GM03348 (cell line): ENCODE measurements around the gene VPS16.

ENCODE experiments used
- DNase-seq: peaks from one replicate; pipeline ENCODE4 v3.0.0; 2012; ENCODE audit warnings: low spot score

The VPS16 gene

DNA sequence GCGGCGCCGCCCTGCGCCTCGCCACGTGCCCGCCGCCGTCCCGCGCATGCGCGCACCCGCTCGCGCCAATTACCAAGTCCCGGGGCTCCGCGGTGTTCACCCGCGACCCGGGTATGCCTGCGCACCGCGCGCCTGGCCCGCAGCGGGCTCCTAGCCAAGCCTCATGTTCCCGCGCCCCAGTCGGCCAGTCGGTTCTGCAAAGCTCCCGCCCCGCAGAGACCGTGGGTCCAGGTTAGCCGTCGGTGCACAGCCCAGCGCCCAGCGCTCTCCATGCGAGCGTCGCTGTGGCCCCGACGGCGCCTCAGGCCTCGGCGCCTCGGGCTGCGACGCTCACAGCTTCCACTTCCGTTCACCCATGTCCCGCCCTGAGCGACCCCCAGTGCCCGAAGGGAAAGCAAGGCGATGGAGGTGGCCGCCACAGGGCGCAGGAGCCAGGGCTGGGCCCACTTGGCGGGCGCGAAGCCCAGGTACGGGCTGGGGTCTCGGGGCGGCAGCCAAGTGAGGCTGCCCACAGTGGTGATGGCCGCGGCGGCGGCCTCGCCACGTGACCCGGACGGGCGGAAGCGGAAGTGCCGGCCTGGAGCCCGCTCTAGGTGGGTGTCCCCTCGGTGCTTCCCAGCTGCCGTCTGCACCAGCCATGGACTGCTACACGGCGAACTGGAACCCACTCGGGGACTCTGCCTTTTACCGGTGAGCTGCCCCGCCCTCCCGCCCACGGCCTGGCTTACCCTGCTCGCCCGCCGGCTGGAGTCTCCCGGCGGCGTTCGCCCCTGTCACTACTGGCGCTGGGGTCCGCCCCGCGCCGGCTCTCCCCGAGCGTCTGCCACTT is at the start of gene VPS16, which contains the start of gene PCED1A:
Gene VPS16 (plus strand): TSS at position 608 of the 829 bp plus-strand sequence. CDS start 30 bp downstream, at position 638.
Gene PCED1A (minus strand): TSS at position 518 of the 829 bp plus-strand sequence. CDS start 743 bp downstream, outside the sequence.
- peak; percentile 96 for DNase-seq

DNA sequence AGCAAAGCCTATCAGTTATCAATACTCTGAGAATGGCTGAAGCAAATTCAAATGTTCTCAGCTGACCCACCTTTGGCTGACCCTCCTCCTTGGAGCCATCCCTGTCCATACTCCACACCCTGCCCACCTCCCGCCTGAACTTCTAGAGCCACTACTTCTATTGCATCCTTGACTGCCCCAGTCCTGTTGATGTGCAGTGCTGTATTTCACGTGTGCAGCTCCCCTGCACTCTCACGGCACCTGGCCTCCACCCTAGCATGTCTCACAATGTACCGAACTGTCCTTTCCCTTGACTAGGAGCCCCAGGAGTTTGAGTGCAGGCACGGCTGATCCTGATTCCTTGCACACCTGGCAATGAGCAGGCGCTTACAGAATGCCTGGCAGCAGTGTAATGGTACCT is 47.1 kb upstream of the VPS16 start:
- no peak for DNase-seq

DNA sequence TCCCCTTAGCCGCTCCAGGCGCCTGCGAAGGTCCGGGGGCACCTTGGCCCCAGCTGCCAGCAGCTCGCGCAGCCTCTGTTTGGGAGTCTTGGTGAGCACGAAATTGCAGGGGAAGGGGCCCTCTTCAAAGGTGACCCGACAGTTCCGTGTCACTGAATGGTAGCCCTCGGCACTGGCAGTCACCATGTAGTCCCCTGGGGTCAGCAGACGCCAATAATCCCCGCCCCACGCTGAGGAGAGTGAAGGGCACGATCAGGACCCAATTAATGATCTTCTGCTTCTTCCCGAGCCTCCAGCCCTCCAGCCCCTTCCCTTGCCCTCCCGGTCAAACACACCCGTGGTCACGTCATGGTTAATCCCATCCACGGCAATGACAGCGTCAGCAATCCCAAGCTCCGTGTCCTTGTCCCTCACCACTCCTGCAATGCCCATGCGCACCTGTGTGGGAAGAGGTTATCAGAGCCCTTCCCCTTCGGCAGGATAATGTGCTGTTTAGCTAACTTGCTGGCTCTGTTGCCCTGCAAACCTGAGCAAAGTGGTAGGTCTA is 46.3 kb upstream of the VPS16 start:
- DNase-seq = no peak

DNA sequence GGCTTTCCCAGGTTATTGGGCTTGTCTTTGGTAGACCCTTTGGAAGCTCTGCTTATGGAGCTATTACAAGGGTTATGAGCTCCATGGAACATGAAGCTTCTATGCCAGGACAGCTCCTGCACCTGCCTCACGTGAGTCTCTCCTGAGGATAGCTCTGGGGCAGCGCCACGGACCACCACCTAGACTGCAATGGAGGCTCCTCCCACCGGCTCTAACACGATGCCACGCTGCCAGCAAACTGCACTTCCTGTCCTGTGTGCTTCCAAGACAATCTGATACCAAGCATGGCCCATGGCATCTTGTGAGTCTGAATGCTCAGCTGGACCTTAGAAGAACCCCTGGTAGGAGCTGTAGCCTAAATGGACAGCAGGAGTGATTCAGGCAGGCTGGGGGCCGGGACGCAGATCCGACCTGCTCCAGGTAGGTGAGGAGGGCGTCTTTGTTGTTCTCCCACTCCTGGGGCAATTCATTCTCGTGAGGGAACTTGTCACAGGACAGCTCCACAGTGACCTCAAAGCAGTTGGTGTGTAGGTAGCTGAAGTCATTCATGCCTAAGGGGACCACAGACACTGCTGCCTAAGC is 45.6 kb upstream of the VPS16 start:
- DNase-seq = no peak

DNA sequence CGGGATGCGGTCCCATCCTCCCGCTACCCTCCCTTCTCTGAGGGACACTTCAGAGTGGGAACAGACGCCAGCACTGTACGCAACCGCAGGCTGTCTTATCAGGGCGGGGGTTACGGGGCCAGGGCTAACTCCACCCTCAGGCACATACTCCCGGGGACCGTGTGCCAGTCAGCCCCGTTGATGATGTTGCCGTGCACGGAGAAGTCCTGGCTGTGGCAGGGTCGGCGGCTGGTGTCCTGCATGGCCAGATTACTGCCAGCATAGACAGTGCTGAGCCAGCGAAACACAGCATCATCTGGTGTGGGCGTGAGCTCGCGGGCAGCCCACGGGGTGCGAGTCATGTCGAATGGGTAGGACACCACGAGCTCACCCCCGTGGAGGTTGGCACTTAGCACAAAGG is 45.1 kb upstream of the VPS16 start:
- no peak for DNase-seq

DNA sequence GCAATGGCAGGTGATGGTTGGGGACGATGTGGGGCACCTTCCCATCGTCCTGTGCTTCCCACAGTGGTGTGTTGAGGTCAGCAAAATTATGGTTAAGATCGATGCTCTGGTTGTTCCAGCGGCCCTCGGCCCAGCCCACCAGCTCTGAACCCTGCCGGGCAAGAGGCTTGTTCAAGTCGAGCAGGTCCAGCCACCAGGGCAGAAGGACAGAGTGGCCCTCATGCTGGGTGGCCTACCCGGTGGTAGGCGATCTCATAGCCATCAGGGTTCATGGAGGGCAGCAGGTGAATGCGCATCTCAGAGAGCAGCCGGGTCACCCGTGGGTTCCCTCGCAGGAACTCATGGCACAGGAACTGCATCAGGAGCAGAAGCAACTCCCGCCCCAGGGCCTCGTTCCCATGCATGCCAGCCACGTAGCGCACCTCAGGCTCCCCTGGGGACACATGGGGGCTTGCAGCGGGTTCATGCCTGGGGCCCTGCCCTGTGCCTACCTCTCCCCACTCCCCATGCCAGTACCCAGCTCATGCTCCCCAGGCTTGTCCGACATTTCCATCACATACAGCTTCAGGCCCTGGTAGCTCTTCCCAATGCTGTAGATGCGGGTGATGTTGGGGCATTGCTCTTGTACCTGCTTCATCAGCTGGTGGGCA is 44.4 kb upstream of the VPS16 start:
- no peak for DNase-seq

DNA sequence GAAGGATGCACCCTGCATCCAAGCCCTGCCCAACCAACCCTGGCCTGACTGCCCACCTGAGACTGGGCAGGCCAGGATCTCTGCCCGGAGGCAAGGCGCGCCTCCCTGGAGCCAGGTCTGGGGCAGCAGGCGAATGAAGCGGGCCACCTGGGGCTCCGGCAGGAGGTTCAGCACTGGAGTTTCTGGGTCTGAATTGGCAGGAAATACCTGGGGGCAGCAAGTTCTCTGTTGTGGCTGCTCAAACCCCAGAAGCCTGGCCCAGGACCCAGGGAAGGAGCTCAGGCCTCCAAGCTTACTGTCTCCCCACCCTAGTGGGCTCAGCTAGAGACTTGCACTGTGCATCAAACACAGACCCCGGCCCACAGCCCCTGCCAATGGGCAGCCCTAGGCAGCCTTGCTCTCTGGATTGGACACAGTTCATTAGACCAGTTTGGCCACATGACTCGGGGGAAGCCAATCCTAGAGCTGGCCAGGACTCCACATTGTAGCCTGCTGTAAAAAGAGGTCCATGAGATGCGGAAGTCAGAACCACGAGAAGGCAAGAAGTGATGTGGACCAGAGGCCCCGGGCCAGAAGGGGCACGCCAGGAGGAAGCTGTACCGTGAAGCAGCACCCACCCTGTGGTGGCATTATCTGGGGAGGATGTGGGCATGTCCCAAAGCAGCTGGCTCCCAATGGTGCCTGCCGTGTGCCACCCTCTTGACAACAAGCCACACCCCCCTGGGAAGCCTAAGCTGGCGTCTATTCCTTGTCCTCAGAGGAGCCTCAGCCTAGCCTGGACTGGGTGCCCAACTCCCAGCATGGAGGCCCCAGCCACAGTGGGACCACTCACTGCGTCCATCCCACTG is 43.2 kb upstream of the VPS16 start:
- DNase-seq = no peak

DNA sequence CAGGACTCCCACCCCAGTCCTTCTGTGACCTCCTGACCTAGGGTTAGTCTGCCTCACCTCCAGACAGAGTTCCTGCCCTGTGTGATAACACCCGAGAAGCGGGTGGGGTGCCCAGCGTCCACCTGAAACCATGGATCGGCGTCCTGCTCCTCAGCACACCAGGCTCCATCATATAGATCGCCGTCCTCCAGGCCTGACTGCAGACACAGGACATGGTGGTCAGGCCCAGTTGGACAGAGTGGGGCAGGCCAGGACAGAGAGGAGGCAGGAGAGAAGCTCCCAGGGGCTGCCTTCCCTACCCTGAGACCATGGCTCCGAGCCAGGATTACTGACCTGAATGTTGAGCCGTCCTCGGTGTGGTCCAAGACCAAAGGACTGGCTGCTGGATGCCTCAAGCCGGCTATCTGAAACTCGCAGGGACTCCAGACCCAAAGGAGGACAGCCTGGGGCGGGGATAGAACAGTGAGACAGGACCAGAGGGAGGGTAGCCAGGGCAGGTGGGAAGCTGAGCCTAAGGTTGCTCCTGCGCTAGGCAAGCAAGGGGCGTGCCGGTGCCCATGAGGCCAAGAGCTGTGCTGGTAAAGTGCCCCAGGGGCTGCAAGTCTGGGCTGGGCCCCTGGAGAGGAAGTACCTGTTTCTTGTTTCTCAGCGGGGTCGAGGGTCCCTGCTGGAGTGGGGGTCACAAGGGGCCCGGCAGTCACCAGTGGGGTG is 42.3 kb upstream of the VPS16 start:
- DNase-seq = no peak

DNA sequence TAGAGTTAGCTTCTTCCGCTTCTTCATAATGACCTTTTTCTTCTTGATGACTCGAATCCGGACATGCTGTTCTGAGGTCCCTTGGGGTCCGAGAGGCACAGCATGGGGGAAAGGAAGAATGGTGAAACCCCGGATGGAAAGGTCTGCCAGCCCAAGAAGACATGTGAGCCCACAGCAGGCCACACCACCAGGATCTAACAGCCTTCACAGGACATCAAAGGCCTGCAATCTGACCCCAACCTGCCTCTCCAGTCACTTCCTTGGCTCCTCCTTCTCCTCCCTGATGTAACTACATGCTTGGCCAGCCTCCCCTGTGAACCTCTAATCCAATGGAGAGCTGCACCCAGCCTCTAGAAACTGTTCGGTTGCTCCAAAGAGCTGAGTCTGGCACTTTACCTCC is 41.7 kb upstream of the VPS16 start:
- no peak for DNase-seq

DNA sequence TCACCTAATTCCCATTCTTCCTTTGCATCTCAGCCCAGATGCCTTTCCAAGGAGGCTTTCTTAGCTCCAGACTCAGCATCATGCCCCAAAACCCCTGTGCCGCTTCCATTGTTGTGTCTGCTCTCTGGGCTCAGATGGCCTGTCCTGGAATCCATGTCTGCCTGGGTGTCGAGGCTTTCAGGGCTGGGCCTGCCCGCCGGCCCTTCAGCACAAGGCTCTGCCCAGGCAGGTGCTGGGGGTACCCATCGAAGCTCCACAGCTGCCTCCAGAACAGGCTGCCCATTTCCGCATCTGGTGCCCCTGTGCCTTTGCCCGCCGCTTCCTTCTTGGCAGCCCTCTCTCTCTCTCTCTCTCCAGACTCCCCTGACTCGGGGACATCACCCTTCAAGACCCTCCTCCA is 41.3 kb upstream of the VPS16 start:
- DNase-seq = no peak

DNA sequence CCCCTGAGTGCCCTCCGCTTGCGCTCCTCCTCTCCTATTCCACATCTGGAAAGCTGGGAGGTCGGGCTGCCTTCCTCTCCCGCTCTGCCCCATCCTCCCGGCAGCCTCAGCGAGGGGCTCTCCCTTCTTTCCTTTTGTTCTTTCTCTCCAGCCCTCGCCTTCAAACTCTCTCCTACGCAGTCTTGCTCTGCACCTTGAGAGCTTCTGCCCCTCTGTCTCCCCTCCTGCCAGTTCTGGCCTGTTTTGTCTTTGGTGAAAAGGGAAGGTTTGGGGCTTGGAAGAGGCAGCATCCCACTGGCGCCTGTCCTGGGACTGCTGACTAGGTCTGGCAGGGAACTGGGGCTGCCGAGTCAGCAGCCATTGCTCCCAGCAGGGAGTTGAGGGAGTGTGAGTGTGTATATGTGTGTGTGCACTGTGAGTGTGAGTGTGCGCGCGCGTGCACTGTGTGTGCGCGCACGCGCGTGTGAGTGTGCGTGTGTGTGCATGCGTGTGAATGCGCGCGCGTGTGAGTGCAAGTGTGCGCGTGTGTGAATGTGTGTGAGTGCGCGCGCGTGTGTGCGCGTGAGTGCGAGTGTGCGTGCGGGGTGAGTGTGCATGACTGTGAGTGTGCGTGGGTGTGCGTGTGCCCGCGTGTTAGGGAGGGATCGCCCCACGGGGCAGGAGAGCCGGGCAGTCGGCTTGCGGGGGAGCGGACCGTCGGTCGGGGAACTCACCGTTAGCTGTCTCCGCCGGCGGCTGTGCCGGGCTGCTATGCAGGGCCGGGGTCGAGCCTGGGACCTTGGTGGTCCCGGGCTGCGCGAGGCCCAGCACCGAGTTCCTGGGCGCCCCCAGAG is 40.6 kb upstream of the VPS16 start:
- peak; percentile 69 for DNase-seq

DNA sequence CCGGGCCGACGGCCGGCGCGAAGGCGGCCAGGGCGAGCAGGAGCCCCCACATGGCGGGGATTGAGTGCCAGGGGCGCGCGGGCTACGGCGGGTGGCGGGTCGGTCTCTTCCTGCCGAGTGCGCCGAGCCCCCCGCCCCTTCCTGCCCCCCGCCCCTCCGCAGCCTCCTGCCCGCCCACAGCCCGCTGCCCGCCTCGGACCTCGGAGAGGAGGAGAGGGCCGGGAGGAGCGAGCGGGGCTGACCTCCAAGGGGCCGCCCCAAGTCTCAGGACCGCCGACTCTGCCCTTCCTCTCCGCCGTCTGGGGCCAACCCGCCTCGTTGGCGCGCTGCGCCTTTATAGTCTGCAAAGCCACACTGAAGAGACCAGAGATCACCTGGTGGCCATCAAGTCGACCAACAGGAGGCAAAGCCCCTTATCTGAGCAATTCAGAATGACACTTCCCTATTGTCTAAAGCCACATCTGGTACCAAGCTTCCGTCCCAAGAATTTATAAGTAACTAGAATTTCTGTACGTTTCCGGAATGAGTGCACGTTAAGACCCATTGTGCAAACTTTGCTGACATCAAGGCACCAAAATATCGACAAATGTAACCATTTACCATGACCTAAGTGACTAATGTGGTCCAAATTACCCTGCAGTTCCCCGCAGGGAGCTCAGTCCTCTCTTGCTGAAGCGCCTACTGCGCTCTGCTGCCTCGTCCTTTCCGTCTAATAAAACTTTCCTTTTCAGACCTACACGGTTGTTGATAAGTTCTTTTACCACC is 39.8 kb upstream of the VPS16 start, which contains the start of gene CPXM1:
Gene CPXM1 (minus strand): TSS at position 107 of the 765 bp plus-strand sequence. CDS start 55 bp downstream, at position 52.
- DNase-seq = no peak

DNA sequence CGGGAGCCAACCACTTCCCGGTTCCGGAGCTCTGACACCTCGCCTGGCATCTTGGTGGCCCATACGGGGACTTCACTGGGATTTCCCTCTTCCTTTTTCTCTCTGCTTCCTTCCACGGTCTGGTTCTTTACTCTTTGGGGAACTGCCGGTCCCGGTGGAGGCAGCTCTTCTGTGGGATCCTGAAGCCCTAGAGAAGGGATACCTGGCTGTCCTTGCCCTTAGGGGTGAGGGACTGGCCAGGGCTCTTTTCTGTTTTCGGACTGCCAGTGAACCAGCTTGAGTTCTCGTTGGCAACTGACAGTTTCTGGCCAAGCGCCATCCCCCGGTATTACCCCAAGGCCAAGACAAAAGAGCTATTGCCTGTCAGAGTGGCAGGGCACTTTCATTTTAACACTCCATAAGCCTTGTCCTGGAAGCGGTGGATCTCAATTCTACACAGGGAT is 39.2 kb upstream of the VPS16 start:
- no peak for DNase-seq

DNA sequence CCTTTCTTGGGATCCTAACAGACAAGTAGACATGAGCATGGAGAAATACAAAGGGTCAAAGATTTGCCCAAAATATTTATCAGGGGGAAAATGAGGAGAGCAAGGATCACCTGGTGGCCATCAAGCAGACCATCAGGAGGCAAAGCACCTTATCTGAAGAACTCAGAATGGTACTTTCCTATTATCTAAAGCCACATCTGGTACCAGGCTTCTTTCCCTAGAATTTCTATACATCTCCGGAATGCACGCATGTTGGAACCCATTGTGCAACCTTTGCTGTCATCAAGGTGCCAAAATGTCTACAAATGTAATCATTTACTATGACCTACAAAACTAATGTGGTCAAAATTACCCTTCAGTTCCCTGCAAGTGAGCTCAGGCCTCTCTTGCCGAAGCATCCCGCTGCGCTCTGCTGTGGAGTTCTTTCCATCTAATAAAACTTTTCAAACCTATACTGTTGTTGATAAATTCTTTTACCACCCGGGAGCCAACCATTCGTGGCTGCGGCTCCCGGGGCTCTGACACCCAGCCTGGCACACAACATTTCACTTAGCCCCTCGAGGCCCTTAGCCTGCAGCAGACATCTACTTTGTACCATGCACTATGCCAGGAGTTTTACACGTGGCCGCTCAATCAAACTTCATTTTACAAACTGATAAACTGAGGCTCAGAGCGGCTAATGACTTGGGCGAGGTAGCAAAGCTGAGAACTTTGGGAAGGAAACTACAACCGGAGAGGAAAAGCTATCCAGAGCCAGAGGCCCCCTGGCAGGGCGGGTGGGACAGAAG is 36.3 kb upstream of the VPS16 start:
- no peak for DNase-seq

DNA sequence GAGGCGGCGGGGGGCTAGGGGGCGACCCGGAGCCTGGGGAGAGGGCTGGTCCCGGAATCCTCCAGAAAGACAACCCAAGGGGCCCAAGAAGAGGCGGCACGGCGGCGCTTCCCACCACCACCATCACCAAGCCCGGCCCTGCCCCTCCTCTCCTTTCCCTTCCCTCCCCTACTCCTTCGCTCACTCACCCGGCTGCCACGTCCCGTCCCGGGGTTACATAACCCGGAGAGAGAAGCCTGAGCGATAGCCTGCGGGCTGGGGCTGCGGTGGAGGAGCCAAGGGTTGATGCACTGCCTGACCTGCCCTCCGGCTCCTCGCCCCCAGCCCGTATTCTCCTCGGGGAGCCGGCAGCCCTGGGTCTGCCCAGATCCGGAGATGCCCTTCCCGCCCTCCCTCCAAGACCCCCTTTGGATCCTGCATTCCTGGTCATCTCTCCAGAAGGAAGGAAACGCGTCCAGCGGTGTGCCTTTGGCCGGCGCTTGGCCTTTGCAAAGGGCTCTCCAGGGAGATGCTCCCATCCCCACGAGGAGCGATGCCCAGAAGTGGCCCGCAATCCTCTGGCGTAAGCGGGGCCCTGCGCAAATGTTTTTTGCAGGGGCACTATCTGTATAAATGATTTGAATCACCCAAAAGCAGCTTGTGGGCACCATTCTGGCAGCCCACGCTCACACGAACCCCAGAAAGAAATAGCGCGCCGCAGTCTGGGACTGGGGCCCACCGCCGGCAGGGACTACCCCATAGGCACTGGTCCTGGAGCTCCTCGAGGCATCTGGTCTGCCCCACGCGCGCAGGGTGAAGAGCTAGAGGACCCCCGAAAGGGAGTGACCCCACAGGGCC is 35.5 kb upstream of the VPS16 start:
- peak; percentile 64 for DNase-seq

DNA sequence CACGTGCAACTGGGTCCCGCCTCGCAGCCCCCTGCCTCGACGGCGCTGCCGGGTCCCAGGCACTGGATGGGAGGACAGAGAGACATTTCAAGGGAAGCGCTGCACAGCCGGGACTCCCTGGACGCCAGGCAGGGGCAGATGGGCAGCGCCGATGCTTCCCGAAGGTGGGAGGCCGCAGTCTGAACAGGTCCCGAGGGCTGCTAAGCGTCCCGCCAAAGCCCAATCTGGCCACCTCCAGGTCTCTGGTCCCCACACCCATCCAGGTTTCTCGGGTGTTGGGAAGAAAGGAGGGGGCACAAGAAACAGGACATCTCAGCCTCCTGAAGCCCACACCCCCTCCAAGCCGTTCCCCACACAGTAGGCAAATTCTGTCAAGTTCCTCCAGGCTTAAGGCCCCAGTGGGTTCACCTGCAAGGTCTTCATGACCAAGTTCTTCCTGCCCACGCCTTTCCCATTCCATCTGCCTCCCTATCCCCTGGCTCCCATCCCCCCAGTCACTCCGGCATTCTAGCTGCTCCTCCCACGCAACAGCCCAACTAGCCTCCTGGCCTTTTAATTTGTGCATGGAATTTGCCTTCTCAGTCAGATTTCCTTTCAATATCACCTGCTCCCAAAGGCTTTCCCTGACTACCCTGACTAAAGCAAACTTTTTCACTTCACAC is 34.7 kb upstream of the VPS16 start:
- DNase-seq = no peak

DNA sequence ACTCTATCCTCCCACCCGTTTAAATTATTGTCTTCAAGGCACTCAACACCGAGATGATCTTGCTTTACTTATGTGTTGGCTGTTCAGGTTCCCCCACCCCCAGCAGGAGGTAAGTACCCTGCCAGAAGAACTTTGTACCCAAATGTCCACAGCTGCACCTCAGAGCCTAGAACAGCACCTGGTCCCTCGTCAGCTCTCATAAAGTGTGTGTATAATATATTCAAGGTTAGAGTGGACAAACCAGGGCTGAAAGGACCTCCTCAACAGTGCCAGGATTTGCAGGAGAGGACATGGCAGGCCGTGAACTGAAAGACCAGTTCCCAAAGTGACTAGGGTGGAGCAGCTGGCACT is 34.2 kb upstream of the VPS16 start:
- no peak for DNase-seq
